SH-SY5Y (cell line): ENCODE measurements around the gene ZNF654.

Experiments used
- GATA2 ChIP-seq: IDR thresholded peaks from 2 replicates; pipeline ENCODE4 v1.6.1; 2011; ENCODE audit warnings: mild to moderate bottlenecking, low read depth, low read length
- GATA3 ChIP-seq: IDR thresholded peaks from 2 replicates; pipeline ENCODE4 v1.6.1; 2011; ENCODE audit warnings: low read depth, mild to moderate bottlenecking, low read length, moderate library complexity

GRCh38 chr3:88025001-88025552 lies 34.0 kb upstream of the ZNF654 start:
- TF ChIP-seq GATA3 (no peak), GATA2 (no peak)
